SHP77 treated with DMSO at 0.1 percent for 48 hours (cell line): ENCODE results near the gene FAM111B.
A peak's percentile ranks its signal among the peaks of the same experiment; 100 is the strongest.
"Not testable (repeated sequence)": the region's sequence is repeated elsewhere in the genome, so short reads cannot be mapped to it uniquely, and the experiment has no call there.

Source experiments
- DNase-seq: peaks from one replicate; lab custom pipeline; 2025; lab: John Stamatoyannopoulos, UW

The FAM111B gene

GRCh38 chr11:59097938-59098337 lies 9.1 kb upstream of the FAM111B start:
- not testable (repeated sequence) for DNase-seq

- no peak for DNase-seq
These were observed 4.7 kb upstream of the FAM111B start for GRCh38 chr11:59102259-59102765.

DNA sequence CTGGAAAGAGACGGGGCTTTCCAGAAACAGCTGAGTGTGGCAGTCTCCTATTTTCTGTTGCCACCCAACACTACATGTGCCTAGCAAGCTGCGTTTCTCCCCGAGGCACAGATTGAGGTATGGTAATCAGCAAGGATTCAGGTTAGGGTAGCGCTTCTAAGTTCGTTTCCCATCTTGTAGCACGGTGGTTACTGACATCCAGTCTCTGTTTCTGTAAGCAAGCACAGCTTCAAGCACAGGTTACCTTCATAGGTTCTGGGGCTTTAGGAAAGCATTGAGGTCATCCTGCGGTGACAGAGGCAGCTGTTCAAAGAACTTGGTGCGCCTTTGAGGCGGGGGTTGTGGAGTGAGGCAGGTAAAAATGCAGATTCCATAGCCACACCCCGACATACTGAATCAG lies 684 bp downstream of the FAM111B start:
- not testable (repeated sequence) for DNase-seq

DNA sequence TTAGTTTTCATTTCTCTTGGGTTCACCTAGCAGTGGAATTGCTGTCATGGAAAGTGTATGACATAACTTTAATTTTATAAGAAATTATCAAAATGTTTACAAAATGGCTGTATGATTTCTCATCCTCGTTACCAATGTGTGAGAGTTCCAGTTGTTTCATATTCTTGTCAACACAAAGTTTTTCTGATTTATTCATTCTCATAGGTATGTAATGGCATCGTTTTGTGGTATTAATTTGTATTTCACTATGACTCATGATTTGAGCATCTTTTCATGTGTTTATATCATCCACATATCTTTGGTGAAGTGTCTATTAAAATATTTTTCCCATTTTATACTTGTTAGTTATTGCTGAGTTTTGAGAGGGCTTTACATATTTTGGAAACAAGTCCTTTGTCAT lies 5.5 kb downstream of the FAM111B start:
- DNase-seq = no peak

DNA sequence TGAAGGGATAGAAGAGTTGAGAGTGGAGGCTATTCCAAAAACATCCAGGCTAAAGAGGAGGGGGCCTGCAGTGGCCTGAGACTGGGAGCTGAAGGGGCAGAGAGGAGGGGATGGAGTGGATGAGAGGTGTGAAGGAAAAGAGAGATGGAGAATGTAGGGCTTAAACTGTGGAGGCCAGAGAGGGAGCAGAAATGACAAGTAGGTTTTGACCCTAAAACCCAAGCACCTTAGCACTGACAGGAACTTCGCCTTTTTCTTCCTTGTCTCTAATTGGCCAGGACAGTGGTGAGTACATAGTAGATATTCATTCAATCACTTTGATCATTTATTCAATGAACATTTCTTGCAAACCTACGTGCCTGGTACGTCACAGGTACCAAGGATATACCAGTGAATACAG lies 7.3 kb downstream of the FAM111B start:
- no peak for DNase-seq

GRCh38 chr11:59115553-59115952 lies 8.5 kb downstream of the FAM111B start:
- no peak for DNase-seq

GRCh38 chr11:59117774-59118173 lies 10.7 kb downstream of the FAM111B start:
- DNase-seq = no peak

DNA sequence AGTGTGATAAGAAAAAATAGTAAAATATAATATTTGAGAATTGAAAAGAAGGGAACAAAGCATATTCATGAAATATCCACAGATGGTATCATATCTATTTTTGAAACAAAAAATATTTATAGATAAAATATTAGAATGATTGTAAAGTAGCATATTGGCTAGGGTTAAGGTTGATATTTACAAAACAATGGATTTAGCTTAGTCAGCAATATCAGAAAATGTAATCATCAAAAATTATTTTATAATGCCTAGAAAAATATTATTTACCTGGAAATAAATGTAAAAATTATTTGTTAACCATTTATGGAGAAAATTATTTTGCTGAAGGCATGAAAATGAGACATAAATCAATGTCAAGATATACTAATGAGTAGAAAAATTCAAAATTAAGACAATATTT lies 12.8 kb downstream of the FAM111B start:
- DNase-seq = no peak

- DNase-seq = peak; percentile 3
These were observed 28.8 kb downstream of the FAM111B start for GRCh38 chr11:59135648-59136461.

DNA sequence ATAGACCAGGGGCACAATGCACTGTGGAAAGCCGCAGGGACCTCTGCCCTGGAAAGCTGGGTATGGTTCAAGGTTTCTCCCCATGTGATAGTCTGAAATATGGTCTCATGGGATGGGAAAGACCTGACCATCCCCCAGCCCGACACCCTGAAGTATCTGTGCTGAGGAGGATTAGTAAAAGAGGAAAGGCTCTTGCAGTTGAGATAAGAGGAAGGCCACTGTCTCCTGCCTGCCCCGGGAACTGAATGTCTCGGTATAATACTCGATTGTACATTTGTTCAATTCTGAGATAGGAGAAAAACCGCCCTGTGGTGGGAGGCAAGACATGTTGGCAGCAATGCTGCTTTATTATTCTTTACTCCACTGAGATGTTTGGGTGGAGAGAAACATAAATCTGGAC lies 29.5 kb downstream of the FAM111B start:
- DNase-seq = not testable (repeated sequence)

DNA sequence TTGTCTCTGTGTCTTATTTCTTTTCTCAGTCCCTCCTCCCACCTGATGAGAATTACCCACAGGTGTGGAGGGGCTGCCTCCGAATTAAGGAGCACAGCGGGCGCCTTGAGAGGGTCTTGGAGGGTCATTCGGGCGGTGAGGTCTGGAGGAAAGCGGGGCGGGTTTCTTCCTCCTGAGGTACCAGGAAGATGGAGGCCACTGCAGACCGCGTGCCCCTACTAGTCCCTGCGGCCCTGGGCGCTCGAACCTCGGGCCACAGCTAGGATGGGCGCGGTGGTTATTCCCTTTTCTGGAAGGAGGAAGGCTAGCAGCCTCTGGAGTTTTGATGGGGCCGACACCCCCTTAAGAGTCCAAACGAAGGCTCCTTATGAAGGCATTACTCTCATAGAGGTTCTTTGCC lies 30.2 kb downstream of the FAM111B start:
- DNase-seq = no peak

DNA sequence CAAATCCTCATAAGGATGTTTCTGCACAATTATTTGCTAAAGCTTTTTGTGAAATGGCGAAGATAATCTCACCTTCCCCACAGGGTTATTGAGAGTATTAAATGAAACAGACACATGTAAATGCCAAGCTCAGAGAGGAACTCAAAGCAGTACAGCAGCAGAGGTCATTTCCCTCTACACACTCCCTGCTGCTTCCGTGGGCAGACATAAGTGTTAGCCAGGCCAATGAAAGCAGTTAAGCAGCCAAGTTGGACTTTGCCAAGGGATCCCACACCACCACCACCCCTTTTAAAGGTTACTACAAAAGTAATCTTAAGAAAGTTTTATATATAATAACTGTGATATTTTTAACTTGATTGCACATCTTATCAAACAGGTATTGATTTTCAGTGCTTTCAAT lies 31.6 kb downstream of the FAM111B start:
- DNase-seq = no peak

- no peak for DNase-seq
These were observed 34.2 kb downstream of the FAM111B start for GRCh38 chr11:59141191-59141590.

GRCh38 chr11:59141673-59142460 lies 34.8 kb downstream of the FAM111B start:
- no peak for DNase-seq

GRCh38 chr11:59142530-59143507 lies 35.8 kb downstream of the FAM111B start, which contains the start of gene FAM111A:
Gene FAM111A (plus strand): TSS chr11:59142856. CDS start chr11:59148873, 6,017 bp downstream.
- DNase-seq = peak; percentile 0

GRCh38 chr11:59144096-59144495 lies 37.1 kb downstream of the FAM111B start:
- DNase-seq = no peak

GRCh38 chr11:59144579-59145345 lies 37.7 kb downstream of the FAM111B start:
- no peak for DNase-seq

- DNase-seq = no peak
These were observed 38.5 kb downstream of the FAM111B start for GRCh38 chr11:59145534-59145933.

- DNase-seq = no peak
These were observed 44.7 kb downstream of the FAM111B start for GRCh38 chr11:59151761-59152160.

- DNase-seq = no peak
These were observed 45.4 kb downstream of the FAM111B start for GRCh38 chr11:59152312-59152951.
